ENCODE measurements around the gene LRP1B. TPM values are rescaled to one million over a fixed set of nuclear protein-coding genes. Genes with fewer than 3 reads are reported as not detected.

The LRP1B gene
- total RNA-seq, 2 donors from 2014 or later = 0.79 to 1.8 TPM

DNA sequence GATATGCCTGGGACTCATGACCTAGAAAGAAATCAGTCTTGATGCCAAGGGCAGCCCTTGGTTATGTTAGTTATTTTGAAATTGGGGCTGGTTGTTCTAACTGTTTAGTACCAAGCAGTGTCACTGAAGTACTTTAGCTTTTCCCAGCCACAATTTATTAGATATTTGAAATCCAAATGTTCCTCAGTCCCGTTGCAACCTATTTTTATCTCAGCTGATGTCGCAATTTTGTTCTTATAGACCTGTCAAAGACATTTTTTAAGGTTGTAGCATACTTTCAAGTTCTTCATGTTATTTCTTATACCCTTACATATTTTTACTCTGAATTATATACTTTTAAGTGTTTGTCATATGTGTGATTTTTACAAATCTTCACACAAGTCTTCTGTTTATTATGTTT is 100.1 kb downstream of the LRP1B start:
- Mint-ChIP-seq H3K27me3 (ENCODE audit: insufficient read depth) (no peaks in the 10 kb centered on the region), H3K9me3 (peaks cover 3% of the 10 kb centered on the region), H3K36me3 (ENCODE audit: low read depth) (no peaks in the 10 kb centered on the region), H3K27ac (no peak overlapping the region), H3K4me3 (no peak overlapping the region), H3K4me1 (peaks cover under 1% of the 10 kb centered on the region)
- H3K4me1 ChIP-seq (ENCODE audit: control insufficient read depth, insufficient read depth, low read length) = no peaks in the 10 kb centered on the region
- H3K27ac ChIP-seq (ENCODE audit: low read depth, low read length) = no peak overlapping the region
- H3K4me3 ChIP-seq (ENCODE audit: low read length) = no peak overlapping the region
- H3K9ac ChIP-seq (ENCODE audit: extremely low read depth, low read length, poor library complexity, severe bottlenecking) = no peak overlapping the region
- no peak for TF ChIP-seq CTCF (conservative IDR thresholded peaks at IDR 0.05)
- no peaks in the 10 kb centered on the region for H3K27me3 ChIP-seq (ENCODE audit: control insufficient read depth, insufficient read depth, low read length, poor library complexity, severe bottlenecking)
- DNase-seq = no peak
- no peaks in the 10 kb centered on the region for H3K9me3 ChIP-seq (ENCODE audit: control insufficient read depth, low read length)
- 94 to 100% methylated on average over 1 to 2 of the region's 2 CpGs for WGBS, 2 experiments (ENCODE audit: insufficient coverage in 1 of 2, insufficient read length in 1 of 2)
- no peaks in the 10 kb centered on the region for H3K36me3 ChIP-seq (ENCODE audit: control insufficient read depth, insufficient read depth, low read length)

GRCh38 chr2:142029974-142030373 is 100.8 kb downstream of the LRP1B start:
- H3K36me3 Mint-ChIP-seq (ENCODE audit: low read depth) = no peaks in the 10 kb centered on the region
- no peak overlapping the region for H3K9ac ChIP-seq (ENCODE audit: extremely low read depth, low read length, poor library complexity, severe bottlenecking)
- H3K9me3 Mint-ChIP-seq = no peaks in the 10 kb centered on the region
- no peak overlapping the region for H3K4me3 ChIP-seq (ENCODE audit: low read length)
- H3K36me3 ChIP-seq (ENCODE audit: control insufficient read depth, insufficient read depth, low read length) = no peaks in the 10 kb centered on the region
- no peak overlapping the region for H3K4me3 Mint-ChIP-seq
- 83 to 95% methylated on average over 1 of the region's 1 CpG for WGBS, 2 experiments (ENCODE audit: insufficient coverage in 1 of 2, insufficient read length in 1 of 2)
- no peaks in the 10 kb centered on the region for H3K27me3 Mint-ChIP-seq (ENCODE audit: insufficient read depth)
- no peaks in the 10 kb centered on the region for H3K9me3 ChIP-seq (ENCODE audit: control insufficient read depth, low read length)
- no peak for TF ChIP-seq CTCF (conservative IDR thresholded peaks at IDR 0.05)
- no peaks in the 10 kb centered on the region for H3K4me1 ChIP-seq (ENCODE audit: control insufficient read depth, insufficient read depth, low read length)
- H3K27ac Mint-ChIP-seq = no peak overlapping the region
- no peak overlapping the region for H3K27ac ChIP-seq (ENCODE audit: low read depth, low read length)
- H3K4me1 Mint-ChIP-seq = peaks cover 8% of the 10 kb centered on the region
- no peak for DNase-seq
- no peaks in the 10 kb centered on the region for H3K27me3 ChIP-seq (ENCODE audit: control insufficient read depth, insufficient read depth, low read length, poor library complexity, severe bottlenecking)

DNA sequence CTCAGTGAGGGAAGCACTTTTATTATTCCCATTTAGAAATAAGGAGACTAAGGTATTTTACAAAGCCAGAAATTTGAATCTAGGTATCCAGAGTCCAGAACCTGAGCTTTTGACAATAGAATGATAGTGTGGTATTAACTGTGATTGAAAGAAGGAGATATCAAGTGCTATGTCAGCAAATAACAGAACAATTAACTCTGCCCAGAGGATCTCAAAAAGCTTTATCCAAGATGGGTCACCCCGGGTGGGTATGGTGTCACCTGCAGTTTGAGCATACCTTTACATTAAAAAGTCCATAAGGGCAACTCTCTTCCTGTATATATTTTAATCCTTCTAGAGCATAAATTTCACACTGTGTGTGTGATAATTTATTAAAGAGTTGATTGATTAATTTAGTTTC is 105.4 kb downstream of the LRP1B start:
- H3K4me1 Mint-ChIP-seq = peaks cover 8% of the 10 kb centered on the region

More for the DNA sequence above, 105.4 kb downstream of the LRP1B start:
- H3K9me3 ChIP-seq (ENCODE audit: control insufficient read depth, low read length) = no peaks in the 10 kb centered on the region
- Mint-ChIP-seq H3K4me3 (no peak overlapping the region), H3K27me3 (ENCODE audit: insufficient read depth) (no peaks in the 10 kb centered on the region), H3K36me3 (ENCODE audit: low read depth) (no peaks in the 10 kb centered on the region), H3K27ac (no peak overlapping the region), H3K9me3 (no peaks in the 10 kb centered on the region)
- 87% methylated on average over 1 of the region's 1 CpG; no CpG with 5 or more reads in 1 of the 2 experiments for WGBS, 2 experiments (ENCODE audit: insufficient coverage in 1 of 2, insufficient read length in 1 of 2)
- H3K27ac ChIP-seq (ENCODE audit: low read depth, low read length) = no peak overlapping the region
- H3K27me3 ChIP-seq (ENCODE audit: control insufficient read depth, insufficient read depth, low read length, poor library complexity, severe bottlenecking) = no peaks in the 10 kb centered on the region
- TF ChIP-seq CTCF (conservative IDR thresholded peaks at IDR 0.05) = no peak
- DNase-seq = no peak
- no peak overlapping the region for H3K9ac ChIP-seq (ENCODE audit: extremely low read depth, low read length, poor library complexity, severe bottlenecking)
- peak overlapping the region; percentile 39 for H3K4me3 ChIP-seq (ENCODE audit: low read length)
- no peaks in the 10 kb centered on the region for H3K4me1 ChIP-seq (ENCODE audit: control insufficient read depth, insufficient read depth, low read length)
- no peaks in the 10 kb centered on the region for H3K36me3 ChIP-seq (ENCODE audit: control insufficient read depth, insufficient read depth, low read length)
